NCI-H1105 treated with DMSO at 0.1 percent for 48 hours (cell line): ENCODE measurements around the gene IFT81.
"Not testable (repeated sequence)": the region's sequence is repeated elsewhere in the genome, so short reads cannot be mapped to it uniquely, and the experiment has no call there.

Experiments
- DNase-seq: peaks from one replicate; lab custom pipeline; 2025; lab: John Stamatoyannopoulos, UW

IFT81 gene

DNA sequence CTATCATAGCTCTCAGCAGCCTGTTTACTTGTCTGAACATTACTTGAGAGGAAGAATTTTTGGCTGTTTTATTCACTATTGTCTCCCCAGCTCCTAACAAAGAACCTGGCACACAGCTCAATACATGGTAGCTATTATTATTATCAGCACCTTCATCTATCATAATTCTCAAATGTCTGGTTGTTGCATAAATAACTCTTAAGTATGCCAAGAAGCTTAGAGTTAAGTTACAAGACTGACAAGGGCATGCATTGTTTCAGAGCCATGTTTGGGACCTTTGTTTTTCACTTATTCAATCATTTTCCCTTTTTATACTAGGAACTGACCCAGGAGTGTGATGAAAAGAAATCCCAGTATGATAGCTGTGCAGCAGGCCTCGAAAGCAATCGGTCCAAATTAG is 79.4 kb downstream of the IFT81 start:
- DNase-seq = no peak

- no peak for DNase-seq
Observed at GRCh38 chr12:110205931-110206330, 81.8 kb downstream of the IFT81 start.

- not testable (repeated sequence) for DNase-seq
Observed at GRCh38 chr12:110211639-110212536, 87.7 kb downstream of the IFT81 start.

- DNase-seq = no peak
Observed at GRCh38 chr12:110217996-110218674, 94.0 kb downstream of the IFT81 start.

- no peak for DNase-seq
Observed at GRCh38 chr12:110222027-110222426, 97.9 kb downstream of the IFT81 start.

DNA sequence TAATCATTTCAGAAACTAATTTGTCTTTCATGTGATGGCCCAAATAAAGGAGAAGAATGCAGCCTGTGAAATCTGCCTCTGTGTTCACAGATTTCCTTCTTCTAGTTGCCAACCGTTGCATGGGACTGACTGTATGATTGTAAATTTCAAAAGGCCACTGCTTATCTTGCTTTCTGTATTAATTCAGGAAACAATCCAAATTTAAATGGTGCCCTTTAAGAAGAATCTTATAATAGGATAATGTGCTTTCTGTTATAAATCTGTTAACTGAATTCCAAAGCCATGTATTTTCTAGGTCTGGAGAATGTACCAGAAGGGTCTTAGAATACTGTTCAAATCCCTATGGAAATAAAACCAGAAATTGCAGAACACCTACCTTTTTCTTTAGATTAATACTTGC is 98.3 kb downstream of the IFT81 start:
- DNase-seq = no peak

DNA sequence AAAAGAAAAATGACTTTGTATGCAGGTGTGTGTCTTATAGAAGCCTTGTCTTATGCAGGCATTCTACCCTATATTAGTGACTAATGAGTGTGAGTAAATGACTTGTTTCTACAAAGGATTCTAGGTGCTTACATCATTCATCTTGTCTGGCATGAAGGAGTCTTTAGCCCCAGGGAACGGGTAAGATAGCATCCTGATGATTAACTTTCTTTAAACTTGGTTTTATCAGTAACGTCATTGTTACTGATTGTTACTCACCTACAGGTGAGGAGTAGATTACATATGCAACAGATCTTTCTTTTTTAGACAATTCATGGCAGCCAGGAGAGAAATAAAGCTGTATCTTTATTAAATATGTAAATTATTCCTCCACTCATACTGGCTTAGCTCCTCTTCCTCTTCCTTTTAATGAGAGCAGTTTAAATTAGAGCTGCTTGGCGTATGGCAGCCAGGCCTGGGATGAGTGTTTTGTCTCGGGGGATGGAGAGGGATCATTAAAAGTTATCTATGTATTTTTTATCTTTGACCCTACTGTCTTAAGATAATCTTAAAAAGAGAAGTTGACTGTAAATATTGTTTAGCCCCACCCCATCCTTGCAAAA is 99.7 kb downstream of the IFT81 start:
- DNase-seq = no peak

- peak; percentile 13 for DNase-seq
Observed at GRCh38 chr12:110224379-110225304, 100.5 kb downstream of the IFT81 start.

- DNase-seq = no peak
Observed at GRCh38 chr12:110227138-110227537, 103.0 kb downstream of the IFT81 start.

- DNase-seq = not testable (repeated sequence)
Observed at GRCh38 chr12:110228348-110228747, 104.2 kb downstream of the IFT81 start.

GRCh38 chr12:110228756-110229155 is 104.6 kb downstream of the IFT81 start:
- no peak for DNase-seq

GRCh38 chr12:110229409-110229808 is 105.3 kb downstream of the IFT81 start:
- no peak for DNase-seq

DNA sequence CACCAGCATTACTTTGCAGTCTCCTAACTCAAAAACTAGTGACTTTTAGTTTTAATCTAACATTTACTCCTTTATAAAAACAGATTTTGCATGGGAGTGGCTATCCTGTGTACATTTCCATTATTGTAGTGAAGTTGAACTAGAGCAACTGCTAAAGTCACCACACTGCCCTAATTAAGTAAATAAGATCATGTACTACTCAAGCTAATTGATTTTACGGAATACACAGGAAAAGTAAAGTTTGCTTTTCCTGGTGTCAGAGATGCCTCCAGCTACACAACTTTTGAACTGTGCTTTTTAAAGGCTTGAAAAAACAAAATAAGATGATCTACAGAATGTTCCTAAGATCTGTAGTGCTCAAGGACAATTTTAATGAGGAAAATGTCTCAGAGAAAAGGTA is 106.5 kb downstream of the IFT81 start:
- no peak for DNase-seq

DNA sequence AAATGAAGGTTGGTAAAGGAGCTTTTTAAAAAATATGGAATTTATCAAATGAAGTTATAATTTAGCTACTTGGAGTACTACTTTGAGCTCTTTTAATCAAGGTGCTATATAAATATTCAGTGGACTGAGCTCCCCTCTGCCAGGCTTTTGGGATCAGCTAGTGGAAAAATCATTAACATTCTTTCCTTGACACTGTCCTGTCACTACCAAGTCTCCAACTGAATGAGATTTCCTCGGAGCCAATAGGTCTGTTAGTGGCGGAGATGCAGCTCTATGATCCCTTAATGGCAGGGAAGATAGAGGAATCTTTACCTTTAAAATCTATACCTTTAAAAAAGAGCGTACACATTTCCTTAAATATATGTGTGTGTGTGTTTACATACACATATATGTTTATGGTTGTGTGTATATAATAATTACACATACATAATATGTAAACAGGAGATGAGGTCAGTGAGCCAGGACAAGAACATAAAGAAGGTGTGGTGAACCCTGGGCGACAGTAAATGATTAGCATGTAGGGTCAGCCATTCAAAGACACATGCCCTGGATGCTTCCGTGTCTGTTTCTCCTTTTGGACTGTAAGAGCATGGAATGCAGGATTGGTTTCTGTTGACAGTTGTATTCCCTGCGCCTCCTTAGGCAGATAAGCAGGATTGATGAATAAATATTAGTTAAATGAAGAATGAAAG is 109.2 kb downstream of the IFT81 start:
- no peak for DNase-seq

GRCh38 chr12:110234331-110234751 is 110.2 kb downstream of the IFT81 start:
- no peak for DNase-seq

GRCh38 chr12:110234755-110235154 is 110.6 kb downstream of the IFT81 start:
- DNase-seq = no peak

DNA sequence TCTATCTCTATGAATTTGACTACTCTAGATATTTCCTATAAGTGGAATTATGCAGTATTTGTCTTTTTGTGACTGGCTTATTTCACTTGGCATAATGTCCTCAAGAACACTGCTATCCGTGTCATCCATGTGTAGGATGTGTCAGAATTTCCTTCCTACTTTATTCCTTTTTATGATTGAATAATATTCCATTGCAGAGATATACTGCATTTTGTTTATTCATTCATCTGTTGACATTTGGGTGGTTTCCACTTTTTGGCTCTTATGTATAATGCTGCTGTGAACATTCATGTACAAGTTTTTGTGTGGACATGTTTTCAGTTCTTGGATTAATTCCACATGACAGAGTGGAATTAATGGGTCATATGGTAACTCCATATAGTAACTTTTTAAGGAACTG is 111.2 kb downstream of the IFT81 start:
- no peak for DNase-seq

GRCh38 chr12:110243227-110243626 is 119.1 kb downstream of the IFT81 start:
- DNase-seq = no peak

DNA sequence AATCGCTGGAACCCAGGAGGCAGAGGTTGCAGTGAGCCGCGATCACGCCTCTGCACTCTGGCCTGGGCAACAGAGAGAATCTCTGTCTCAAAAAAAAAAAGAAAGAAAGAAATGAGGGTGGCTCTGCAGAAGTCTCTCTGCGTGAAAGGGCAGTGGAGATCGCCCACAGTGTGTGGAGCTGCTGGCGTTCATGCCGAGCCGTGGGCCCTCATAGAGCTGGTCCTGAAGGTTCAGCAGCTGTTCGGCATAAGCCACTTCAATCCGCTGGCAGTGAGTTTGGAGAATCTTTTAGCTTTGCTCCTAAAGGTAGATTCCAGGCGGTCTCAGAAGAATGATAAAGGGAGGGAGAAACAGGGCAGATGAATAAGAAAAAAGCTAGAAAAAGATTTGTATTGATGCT is 120.2 kb downstream of the IFT81 start:
- no peak for DNase-seq

- no peak for DNase-seq
Observed at GRCh38 chr12:110244829-110245228, 120.7 kb downstream of the IFT81 start.

- no peak for DNase-seq
Observed at GRCh38 chr12:110245369-110245772, 121.2 kb downstream of the IFT81 start.
